DOHH2 (cell line): ENCODE measurements around the gene OSTN.

Experiments used
- EZH2phosphoT487 ChIP-seq: fragments of 200-600 bp; sonication (generic); IDR thresholded peaks from 2 replicates; pipeline ENCODE4 v1.6.1; 2017; ENCODE audit warnings: borderline replicate concordance, mild to moderate bottlenecking, antibody characterized with exemption, low read length, moderate library complexity, mixed read lengths
- TF ChIP-seq, protein P1 (sequence below): fragments of 200-600 bp; sonication (generic); IDR thresholded peaks from one replicate; pipeline ENCODE4 v1.5.1; 2014; ENCODE audit warnings: antibody characterized with exemption, mild to moderate bottlenecking, low read depth, low read length; ENCODE audit not compliant: poor library complexity, severe bottlenecking

GRCh38 chr3:191259486-191259885, 60.4 kb downstream of the OSTN start:
- TF ChIP-seq, protein P1, sequence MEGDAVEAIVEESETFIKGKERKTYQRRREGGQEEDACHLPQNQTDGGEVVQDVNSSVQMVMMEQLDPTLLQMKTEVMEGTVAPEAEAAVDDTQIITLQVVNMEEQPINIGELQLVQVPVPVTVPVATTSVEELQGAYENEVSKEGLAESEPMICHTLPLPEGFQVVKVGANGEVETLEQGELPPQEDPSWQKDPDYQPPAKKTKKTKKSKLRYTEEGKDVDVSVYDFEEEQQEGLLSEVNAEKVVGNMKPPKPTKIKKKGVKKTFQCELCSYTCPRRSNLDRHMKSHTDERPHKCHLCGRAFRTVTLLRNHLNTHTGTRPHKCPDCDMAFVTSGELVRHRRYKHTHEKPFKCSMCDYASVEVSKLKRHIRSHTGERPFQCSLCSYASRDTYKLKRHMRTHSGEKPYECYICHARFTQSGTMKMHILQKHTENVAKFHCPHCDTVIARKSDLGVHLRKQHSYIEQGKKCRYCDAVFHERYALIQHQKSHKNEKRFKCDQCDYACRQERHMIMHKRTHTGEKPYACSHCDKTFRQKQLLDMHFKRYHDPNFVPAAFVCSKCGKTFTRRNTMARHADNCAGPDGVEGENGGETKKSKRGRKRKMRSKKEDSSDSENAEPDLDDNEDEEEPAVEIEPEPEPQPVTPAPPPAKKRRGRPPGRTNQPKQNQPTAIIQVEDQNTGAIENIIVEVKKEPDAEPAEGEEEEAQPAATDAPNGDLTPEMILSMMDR = no peak
- TF ChIP-seq EZH2phosphoT487 = no peak
